GM19467 (cell line): ENCODE measurements around the gene NPVF.

Experiments
- ATAC-seq: cut with Tn5 transposase; IDR thresholded peaks from one replicate; pipeline ENCODE4 v1.9.1; 2021; ENCODE audit warnings: mild to moderate bottlenecking, moderate library complexity; ENCODE audit not compliant: unreplicated experiment

NPVF gene

GRCh38 chr7:25235471-25235870 lies 7.2 kb upstream of the NPVF start:
- no peak for ATAC-seq

- ATAC-seq, result no peak
Measured at GRCh38 chr7:25234336-25234735, 6.0 kb upstream of the NPVF start.

- ATAC-seq, result no peak
Measured at GRCh38 chr7:25223206-25223605, 5.1 kb downstream of the NPVF start.

GRCh38 chr7:25222666-25223065 lies 5.6 kb downstream of the NPVF start:
- ATAC-seq, result no peak

GRCh38 chr7:25221009-25221408 lies 7.3 kb downstream of the NPVF start:
- no peak for ATAC-seq

- no peak for ATAC-seq
Measured at GRCh38 chr7:25218191-25218590, 10.1 kb downstream of the NPVF start.

- ATAC-seq, result no peak
Measured at GRCh38 chr7:25216837-25217236, 11.4 kb downstream of the NPVF start.

GRCh38 chr7:25215694-25216335 lies 12.5 kb downstream of the NPVF start:
- ATAC-seq, result no peak

- no peak for ATAC-seq
Measured at GRCh38 chr7:25208525-25209221, 19.6 kb downstream of the NPVF start.

- ATAC-seq, result no peak
Measured at GRCh38 chr7:25207887-25208286, 20.4 kb downstream of the NPVF start.

- no peak for ATAC-seq
Measured at GRCh38 chr7:25206765-25207164, 21.5 kb downstream of the NPVF start.

- ATAC-seq, result no peak
Measured at GRCh38 chr7:25196132-25196896, 32.0 kb downstream of the NPVF start.

- ATAC-seq, result no peak
Measured at GRCh38 chr7:25194036-25194435, 34.2 kb downstream of the NPVF start.

- no peak for ATAC-seq
Measured at GRCh38 chr7:25192043-25192442, 36.2 kb downstream of the NPVF start.

- ATAC-seq, result no peak
Measured at GRCh38 chr7:25189197-25189596, 39.1 kb downstream of the NPVF start.

GRCh38 chr7:25187932-25188331 lies 40.4 kb downstream of the NPVF start:
- no peak for ATAC-seq

GRCh38 chr7:25186436-25186835 lies 41.9 kb downstream of the NPVF start:
- ATAC-seq, result no peak

GRCh38 chr7:25181532-25181931 lies 46.8 kb downstream of the NPVF start:
- no peak for ATAC-seq

- no peak for ATAC-seq
Measured at GRCh38 chr7:25180946-25181345, 47.3 kb downstream of the NPVF start.

GRCh38 chr7:25180592-25180923 lies 47.7 kb downstream of the NPVF start:
- ATAC-seq, result no peak

GRCh38 chr7:25179771-25180591 lies 48.3 kb downstream of the NPVF start:
- peak; percentile 94 for ATAC-seq
